Fibroblast of mammary gland (primary cell): ENCODE measurements around the gene ZSCAN22.

ENCODE experiments used
- DNase-seq: peaks from one replicate; pipeline ENCODE4 v3.0.0-alpha.2; 2010; ENCODE audit warnings: low read depth
- H3K4me3 ChIP-seq: 2 replicates; pipeline ENCODE4 v1.5.1; 2011; ENCODE audit warnings: low read depth, mild to moderate bottlenecking, low read length, moderate library complexity; ENCODE audit not compliant: control insufficient read depth
- TF ChIP-seq, protein P1 (sequence below): conservative IDR thresholded peaks from 2 replicates; pipeline ENCODE4 v1.5.1; 2011; ENCODE audit warnings: low read depth, low read length, inconsistent platforms; ENCODE audit not compliant: control insufficient read depth, insufficient read depth

Gene ZSCAN22

DNA sequence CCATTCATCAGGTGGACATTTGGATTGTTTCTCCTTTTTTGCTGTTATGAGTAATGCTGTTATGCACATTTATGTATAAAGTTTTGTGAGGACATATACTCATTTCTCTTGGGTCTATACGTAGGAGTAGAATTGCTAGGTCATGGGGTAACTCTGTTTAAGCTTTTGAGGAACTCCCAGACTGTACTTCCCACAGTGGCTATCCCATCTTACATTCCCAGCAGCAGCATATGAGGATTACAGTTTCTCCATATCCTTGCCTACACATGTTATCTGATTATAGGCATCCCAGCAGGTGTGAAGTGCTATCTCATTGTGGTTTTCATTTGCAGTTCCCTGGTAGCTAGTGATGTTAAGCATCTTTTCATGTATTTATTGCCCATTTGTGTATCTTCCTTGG is 5.9 kb downstream of the ZSCAN22 start:
- TF ChIP-seq, protein P1, sequence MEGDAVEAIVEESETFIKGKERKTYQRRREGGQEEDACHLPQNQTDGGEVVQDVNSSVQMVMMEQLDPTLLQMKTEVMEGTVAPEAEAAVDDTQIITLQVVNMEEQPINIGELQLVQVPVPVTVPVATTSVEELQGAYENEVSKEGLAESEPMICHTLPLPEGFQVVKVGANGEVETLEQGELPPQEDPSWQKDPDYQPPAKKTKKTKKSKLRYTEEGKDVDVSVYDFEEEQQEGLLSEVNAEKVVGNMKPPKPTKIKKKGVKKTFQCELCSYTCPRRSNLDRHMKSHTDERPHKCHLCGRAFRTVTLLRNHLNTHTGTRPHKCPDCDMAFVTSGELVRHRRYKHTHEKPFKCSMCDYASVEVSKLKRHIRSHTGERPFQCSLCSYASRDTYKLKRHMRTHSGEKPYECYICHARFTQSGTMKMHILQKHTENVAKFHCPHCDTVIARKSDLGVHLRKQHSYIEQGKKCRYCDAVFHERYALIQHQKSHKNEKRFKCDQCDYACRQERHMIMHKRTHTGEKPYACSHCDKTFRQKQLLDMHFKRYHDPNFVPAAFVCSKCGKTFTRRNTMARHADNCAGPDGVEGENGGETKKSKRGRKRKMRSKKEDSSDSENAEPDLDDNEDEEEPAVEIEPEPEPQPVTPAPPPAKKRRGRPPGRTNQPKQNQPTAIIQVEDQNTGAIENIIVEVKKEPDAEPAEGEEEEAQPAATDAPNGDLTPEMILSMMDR: no peak
- DNase-seq: no peak
- H3K4me3 ChIP-seq: no peak overlapping the region

DNA sequence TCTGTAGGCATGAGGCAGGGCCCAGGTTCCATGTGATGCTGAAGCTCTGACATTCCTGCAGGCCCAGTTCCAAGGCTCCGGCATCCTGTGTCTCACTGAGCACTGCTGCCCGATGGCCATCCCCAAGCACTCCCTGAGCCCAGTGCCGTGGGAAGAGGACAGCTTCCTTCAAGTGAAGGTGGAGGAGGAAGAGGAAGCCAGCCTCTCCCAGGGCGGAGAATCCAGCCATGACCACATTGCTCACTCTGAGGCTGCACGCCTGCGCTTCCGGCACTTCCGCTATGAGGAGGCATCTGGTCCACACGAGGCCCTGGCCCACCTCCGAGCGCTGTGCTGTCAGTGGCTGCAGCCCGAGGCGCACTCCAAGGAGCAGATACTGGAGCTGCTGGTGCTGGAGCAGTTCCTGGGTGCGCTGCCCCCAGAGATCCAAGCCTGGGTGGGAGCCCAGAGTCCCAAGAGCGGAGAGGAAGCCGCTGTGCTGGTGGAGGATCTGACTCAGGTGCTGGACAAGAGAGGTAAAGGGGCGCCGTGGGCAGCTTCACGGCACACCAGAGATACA is 8.0 kb downstream of the ZSCAN22 start:
- H3K4me3 ChIP-seq: no peak overlapping the region
- no peak for DNase-seq

DNA sequence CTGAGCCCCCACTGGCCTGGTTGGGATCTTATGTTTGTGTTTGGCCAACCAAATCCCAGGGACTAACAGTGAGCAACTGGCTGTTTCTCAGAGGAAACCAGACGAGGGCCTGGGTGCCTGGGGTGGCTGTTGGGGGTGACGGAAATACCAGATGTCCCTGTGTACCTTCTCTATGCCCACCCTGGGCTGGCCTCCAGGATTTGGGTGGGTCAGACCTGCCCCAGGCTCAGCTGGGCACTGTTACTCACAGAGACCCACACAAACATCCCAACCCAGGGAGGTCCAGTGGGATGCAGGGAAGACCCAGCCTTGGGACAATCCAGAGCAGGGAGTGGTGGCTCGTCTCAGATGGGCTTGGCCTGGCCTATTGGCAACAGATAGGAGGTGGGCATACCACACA is 8.8 kb downstream of the ZSCAN22 start:
- no peak for DNase-seq
- TF ChIP-seq, protein P1: no peak
- H3K4me3 ChIP-seq: no peak overlapping the region

More for the DNA sequence above, 8.0 kb downstream of the ZSCAN22 start:
- TF ChIP-seq, protein P1: no peak

DNA sequence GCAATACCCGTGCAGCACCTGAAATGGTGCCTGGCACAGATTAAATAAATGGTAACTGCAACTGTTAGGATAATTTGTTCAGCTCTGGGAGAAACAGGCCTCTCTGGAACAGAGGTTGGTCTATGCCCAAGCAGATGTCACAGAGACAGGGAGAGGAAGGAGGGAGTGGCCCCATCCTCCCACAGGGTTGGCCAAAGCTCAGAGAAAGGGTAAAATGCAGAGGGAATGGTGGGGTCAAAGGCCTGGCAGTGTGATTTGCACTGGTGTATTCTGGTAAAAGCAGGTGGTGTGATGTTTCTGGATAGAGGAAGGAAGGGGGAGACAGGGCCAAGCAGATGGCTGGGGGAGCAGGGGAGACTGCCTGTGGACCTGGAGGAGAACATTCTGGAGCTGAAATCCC is 9.4 kb downstream of the ZSCAN22 start:
- no peak for DNase-seq
- no peak overlapping the region for H3K4me3 ChIP-seq
- TF ChIP-seq, protein P1: no peak

DNA sequence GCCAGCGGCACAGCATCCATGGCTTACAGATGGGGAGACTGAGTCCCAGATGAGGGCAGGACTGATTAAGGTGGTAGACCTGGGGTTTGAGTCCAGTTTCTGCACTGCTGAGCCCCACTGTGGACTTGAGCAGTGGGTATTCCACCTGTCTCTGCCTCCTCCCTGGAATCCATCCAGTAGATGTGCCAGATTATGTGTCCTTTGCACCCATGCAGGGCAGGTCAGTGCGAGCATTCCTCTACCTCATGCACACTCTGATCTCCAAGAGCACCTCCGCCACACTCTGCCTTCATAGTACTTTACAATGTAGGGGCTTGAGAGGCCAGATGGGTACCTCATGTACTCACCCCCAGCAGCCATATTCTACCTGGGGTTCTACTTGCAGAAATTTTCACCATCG is 10.0 kb downstream of the ZSCAN22 start:
- DNase-seq: no peak
- H3K4me3 ChIP-seq: no peak overlapping the region
- TF ChIP-seq, protein P1: no peak

DNA sequence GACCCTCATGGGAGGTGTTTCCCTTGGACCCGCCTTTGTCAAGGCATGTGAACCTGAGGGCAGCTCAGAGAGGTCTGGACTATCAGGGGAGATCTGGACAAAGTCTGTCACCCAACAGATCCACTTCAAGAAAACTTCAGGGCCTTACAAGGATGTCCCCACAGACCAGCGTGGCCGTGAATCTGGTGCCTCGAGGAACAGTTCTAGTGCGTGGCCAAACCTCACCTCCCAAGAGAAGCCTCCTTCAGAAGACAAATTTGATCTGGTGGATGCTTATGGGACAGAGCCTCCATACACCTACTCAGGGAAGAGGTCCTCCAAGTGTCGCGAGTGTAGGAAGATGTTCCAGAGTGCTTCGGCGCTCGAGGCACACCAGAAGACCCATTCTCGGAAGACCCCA is 11.5 kb downstream of the ZSCAN22 start:
- TF ChIP-seq, protein P1: no peak

More for the DNA sequence above, 11.5 kb downstream of the ZSCAN22 start:
- H3K4me3 ChIP-seq: no peak overlapping the region
- no peak for DNase-seq
